T-helper 2 cell treated with Interferon-gamma antibody and Interleukin-4, amounts not matched to agents 5 μg/mL and 100 μg/mL, for 36 hours (primary cell): ENCODE results near the gene LSAMP.

Source experiments
- DNase-seq: peaks from one replicate; pipeline ENCODE4 v3.0.0; 2021; ENCODE audit warnings: low spot score
- H3K27ac Mint-ChIP-seq: one replicate; pipeline ENCODE4 v1.8.0; 2021; ENCODE audit warnings: mild to moderate bottlenecking, mixed read lengths
- H3K27me3 Mint-ChIP-seq: one replicate; pipeline ENCODE4 v1.8.0; 2021; ENCODE audit warnings: low read depth, mixed read lengths
- H3K36me3 Mint-ChIP-seq: one replicate; pipeline ENCODE4 v1.8.0; 2021; ENCODE audit warnings: low read depth, mixed read lengths
- H3K4me1 Mint-ChIP-seq: one replicate; pipeline ENCODE4 v1.8.0; 2021; ENCODE audit warnings: low read depth, mixed read lengths
- H3K4me3 Mint-ChIP-seq: one replicate; pipeline ENCODE4 v1.8.0; 2022; ENCODE audit warnings: mild to moderate bottlenecking, moderate library complexity, mixed read lengths
- H3K9me3 Mint-ChIP-seq: one replicate; pipeline ENCODE4 v1.8.0; 2021; ENCODE audit warnings: mixed read lengths

LSAMP gene

DNA sequence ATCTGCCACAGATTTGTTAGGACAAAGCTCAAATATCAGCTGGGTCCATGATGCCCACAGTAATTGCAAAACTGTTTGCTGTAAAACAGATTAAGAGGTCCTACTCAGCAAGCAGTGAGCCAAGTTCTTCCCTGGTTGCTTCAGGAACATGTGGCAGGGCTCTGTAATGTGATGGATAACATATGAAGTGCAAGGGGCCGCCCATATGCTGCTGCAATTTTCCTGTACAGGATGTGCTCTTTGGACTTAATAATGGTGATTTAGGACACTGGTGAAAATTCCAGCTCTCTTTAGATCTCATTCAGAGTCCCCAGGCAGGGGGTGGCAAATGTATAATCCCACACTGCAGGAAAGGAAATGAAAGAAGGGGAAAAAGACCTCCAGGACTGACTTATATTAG is 289.4 kb downstream of the LSAMP start:
- no peaks in the 10 kb centered on the region for H3K4me1 Mint-ChIP-seq
- DNase-seq = no peak
- no peak overlapping the region for H3K27ac Mint-ChIP-seq
- H3K36me3 Mint-ChIP-seq = no peaks in the 10 kb centered on the region
- no peak overlapping the region for H3K4me3 Mint-ChIP-seq
- H3K27me3 Mint-ChIP-seq = no peaks in the 10 kb centered on the region
- no peaks in the 10 kb centered on the region for H3K9me3 Mint-ChIP-seq

DNA sequence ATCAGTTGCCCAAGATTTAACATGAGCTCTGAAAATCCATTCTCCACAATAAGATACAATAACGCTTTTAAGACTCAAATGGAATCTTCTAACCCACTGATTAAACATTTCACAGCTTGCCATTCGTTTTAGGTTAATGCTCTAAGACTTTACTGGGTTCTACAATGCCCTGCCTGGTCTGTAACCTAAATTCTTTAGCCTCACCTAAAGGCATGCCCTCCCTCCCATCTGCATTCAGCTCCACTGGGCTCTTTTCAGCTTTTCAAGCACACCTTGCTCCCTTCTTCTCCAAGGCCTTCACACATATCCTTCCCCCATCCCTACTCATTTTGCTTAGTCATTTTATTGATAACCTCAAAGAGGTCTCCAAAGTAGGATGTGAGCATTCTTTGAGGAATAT is 290.9 kb downstream of the LSAMP start:
- Mint-ChIP-seq H3K27me3 (no peaks in the 10 kb centered on the region), H3K36me3 (no peaks in the 10 kb centered on the region), H3K4me3 (no peak overlapping the region), H3K9me3 (no peaks in the 10 kb centered on the region), H3K27ac (no peak overlapping the region), H3K4me1 (no peaks in the 10 kb centered on the region)
- no peak for DNase-seq

DNA sequence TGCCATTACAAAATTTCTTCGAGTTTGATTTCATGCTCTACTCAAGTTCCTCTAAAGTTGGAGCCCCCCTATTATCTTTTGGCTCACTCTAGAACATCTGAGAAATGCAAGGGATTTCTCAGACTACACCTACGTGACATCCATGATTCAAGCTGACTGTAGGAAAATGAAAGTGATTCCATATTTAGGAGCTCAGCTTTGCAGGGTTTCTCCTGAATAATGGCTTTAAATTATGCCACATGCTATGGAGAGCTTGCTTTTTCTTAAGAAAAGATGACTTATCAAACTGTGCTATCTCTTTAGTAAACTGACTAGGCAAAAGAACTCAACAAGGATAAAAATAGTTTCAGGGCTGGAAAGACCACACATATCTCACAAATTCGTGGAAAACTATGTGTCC is 292.1 kb downstream of the LSAMP start:
- Mint-ChIP-seq H3K36me3 (no peaks in the 10 kb centered on the region), H3K9me3 (no peaks in the 10 kb centered on the region), H3K27ac (no peak overlapping the region)

DNA sequence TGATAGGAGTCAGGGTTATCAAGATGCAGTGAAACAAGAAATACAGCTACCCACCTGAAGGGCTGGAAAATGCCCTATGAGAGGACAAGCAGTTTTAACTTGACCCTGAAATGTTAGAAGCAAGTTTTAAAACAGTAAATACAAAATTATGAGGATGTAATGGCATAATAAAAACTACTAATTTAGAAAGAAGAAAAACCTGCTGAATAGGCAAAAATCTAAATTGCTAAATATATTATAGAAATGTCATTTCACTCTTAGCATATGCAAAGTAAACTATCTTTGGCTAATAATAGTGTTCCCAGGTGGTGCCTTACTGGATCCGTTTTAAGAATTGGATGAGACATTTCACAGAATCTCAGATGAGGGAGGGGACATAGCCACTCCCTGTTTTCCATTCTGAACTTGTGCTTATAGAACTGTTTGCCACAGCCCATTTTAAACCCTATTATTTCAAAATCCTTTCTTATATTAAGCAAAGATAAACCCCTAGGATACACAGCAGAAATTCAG is 294.6 kb downstream of the LSAMP start:
- H3K9me3 Mint-ChIP-seq = peaks cover 8% of the 10 kb centered on the region
- H3K27ac Mint-ChIP-seq = no peak overlapping the region
- H3K4me1 Mint-ChIP-seq = no peaks in the 10 kb centered on the region
- no peak overlapping the region for H3K4me3 Mint-ChIP-seq
- no peaks in the 10 kb centered on the region for H3K27me3 Mint-ChIP-seq
- DNase-seq = no peak
- no peaks in the 10 kb centered on the region for H3K36me3 Mint-ChIP-seq

More for the DNA sequence above, 292.1 kb downstream of the LSAMP start:
- H3K4me1 Mint-ChIP-seq = no peaks in the 10 kb centered on the region
- no peak overlapping the region for H3K4me3 Mint-ChIP-seq
- no peaks in the 10 kb centered on the region for H3K27me3 Mint-ChIP-seq
- no peak for DNase-seq

DNA sequence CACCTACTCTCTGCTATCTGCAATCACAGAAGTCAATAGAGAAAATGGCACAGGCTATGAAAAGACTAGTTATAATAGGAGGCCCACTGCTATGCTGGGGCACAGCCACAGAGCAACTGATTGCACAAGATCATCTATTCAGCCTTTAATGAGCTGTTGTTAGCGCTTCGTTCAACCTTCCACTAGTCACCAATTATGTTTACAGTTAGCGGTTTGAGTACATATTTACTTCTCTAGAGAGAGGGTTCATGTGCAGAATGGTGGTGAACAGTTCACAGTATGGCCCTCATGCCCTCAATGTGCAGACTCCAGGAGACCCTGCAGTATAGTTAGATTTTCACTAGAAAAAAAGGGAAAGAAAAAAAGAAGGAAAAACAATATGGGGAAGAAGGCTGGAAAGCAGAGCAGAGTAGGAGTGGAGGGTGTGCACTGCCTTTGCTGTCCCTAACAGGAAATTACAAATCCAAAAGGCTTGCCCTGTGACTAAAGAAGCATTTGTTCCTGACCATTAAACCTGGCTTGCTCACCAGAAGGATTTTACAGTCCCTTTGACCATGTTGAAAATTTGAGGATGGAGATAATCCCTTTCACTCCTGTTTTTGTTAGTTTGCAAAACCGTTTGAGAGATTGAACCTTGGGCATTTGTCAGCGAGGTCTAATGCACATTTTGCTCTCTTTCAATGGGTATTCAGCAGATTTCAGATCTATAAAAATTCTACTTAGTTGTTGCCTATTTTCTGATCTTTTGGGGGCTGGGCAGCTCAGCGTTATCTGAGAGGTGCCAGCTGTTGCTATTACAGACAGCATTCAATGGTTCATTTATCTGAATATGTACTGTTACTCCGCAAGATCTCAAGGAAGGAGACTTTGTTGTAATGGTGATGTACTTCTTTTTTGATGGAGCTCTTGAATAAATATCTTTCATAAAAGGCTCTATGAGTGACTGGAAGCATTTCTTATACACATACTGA is 296.1 kb downstream of the LSAMP start:
- DNase-seq = no peak
- Mint-ChIP-seq H3K4me1 (no peaks in the 10 kb centered on the region), H3K36me3 (no peaks in the 10 kb centered on the region), H3K27ac (no peak overlapping the region), H3K27me3 (no peaks in the 10 kb centered on the region), H3K4me3 (no peak overlapping the region), H3K9me3 (peaks cover 8% of the 10 kb centered on the region)

DNA sequence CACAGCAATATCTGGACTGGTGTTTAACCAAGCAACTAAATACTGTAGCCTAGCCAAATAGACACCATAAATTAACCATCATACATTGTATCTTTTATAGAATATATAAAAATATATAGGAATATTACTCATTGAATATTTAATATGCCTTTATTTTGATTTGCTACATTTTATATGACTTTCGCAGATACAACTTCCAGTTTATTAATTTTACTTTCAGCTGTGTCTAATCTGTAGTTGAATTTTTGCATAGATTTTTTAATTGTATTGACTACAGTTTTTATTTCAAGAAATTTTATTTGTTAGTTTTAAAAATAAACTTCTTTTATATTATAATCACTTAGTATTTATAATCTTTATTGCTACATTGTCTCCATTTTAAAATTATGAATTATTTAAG is 299.7 kb downstream of the LSAMP start:
- DNase-seq = no peak
- Mint-ChIP-seq H3K27ac (no peak overlapping the region), H3K36me3 (no peaks in the 10 kb centered on the region), H3K4me3 (no peak overlapping the region), H3K27me3 (no peaks in the 10 kb centered on the region), H3K4me1 (no peaks in the 10 kb centered on the region), H3K9me3 (peaks cover 8% of the 10 kb centered on the region)

DNA sequence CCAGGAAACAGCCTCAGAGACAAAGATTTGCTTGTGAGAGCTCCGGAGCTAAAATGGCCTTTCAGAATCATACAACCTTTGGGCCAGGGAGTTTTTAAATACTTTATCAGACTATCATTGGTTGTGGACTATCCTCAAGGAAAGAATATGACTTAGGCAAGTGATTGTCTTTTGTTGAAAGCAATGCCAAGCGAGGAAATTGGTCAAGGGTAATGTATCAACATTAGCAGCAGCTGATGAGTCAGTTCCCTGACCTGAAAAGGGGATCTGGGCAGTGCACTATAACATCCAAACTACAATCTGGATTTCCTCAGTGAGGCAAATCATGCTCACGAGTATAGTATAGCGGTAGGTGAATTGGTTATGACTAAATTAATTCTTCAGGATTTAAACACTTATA is 303.6 kb downstream of the LSAMP start:
- DNase-seq = no peak
- Mint-ChIP-seq H3K9me3 (peaks cover 8% of the 10 kb centered on the region), H3K4me3 (no peak overlapping the region), H3K36me3 (no peaks in the 10 kb centered on the region), H3K27me3 (no peaks in the 10 kb centered on the region), H3K27ac (no peak overlapping the region), H3K4me1 (no peaks in the 10 kb centered on the region)

DNA sequence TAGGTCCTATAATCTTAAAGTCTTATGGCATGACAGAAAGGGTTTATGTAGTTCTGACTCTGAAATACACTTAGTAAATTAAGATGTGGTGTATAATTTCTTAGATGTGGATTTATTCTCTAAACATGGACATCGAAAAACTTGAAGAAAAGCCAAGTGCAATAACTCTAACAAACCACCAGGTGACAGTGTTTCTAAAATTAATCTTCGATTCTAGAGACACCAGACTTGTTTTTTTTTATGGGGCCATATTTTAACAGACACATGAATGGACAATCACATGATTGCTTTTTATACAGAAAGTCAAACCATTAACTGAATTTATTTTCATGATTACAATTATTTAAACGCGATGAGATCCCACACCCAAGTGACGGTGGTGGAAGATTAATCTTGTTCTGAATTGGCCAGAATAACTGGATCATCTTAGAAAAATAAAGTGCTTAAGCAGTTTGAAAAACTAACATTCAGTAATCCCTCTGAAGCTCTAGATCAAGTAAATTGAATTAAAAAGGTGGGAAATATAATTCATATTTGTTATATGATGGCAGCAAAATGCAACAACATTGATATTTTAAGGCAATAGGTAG is 305.1 kb downstream of the LSAMP start:
- no peak overlapping the region for H3K4me3 Mint-ChIP-seq
- no peaks in the 10 kb centered on the region for H3K9me3 Mint-ChIP-seq
- H3K27ac Mint-ChIP-seq = no peak overlapping the region
- DNase-seq = no peak
- H3K36me3 Mint-ChIP-seq = no peaks in the 10 kb centered on the region
- no peaks in the 10 kb centered on the region for H3K27me3 Mint-ChIP-seq
- H3K4me1 Mint-ChIP-seq = no peaks in the 10 kb centered on the region

DNA sequence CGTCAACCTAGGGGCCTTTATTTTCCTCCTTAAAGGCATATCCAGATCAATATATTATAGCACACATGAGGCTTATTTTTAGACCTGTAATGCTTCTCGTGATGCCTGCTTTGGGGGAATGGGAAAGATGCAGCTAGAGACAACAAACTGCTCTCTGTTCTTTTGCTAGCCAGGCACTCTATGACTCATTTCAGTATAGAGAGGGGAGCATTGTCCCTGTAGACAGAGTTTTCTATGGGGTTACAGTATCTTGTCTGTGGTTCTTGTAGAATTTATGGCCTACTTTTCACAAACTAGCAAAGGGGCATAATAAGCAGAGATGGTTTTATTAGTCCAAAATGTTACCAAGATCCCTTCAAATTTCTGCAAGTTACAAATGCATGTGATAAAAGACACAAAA is 305.6 kb downstream of the LSAMP start:
- Mint-ChIP-seq H3K27me3 (no peaks in the 10 kb centered on the region), H3K27ac (no peak overlapping the region), H3K9me3 (no peaks in the 10 kb centered on the region), H3K4me3 (no peak overlapping the region), H3K36me3 (no peaks in the 10 kb centered on the region), H3K4me1 (no peaks in the 10 kb centered on the region)
- no peak for DNase-seq

DNA sequence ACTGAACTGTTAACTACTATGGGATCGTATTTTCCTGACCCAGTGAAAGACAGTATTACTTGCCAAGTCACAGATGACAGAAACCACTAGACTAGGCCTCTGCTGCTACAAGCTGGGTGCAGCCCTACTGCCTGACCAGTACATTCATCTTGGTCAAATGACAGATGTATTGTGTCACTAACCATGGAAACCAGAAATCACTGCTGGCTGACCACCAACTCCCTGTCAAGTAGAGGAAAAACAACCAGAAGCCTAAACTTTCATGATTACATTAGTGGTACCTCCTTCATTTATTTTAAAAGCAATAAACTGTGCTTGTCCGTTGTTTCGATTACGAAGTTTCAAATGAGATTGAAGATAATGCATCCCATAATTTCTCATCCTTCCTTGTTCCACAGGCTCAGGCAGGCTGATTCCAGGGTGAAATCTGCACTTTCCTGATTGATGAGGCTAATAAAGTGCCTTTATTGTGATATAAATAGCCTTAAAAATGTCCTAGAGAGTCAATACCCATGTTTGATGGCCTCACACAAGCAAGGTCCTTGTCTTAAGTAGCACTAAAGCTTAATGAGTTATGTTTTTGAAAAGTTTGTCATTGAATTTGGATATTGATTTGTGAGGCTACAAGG is 309.7 kb downstream of the LSAMP start:
- no peak overlapping the region for H3K4me3 Mint-ChIP-seq
- no peaks in the 10 kb centered on the region for H3K27me3 Mint-ChIP-seq
- H3K4me1 Mint-ChIP-seq = no peaks in the 10 kb centered on the region
- H3K27ac Mint-ChIP-seq = no peak overlapping the region
- no peaks in the 10 kb centered on the region for H3K9me3 Mint-ChIP-seq
- H3K36me3 Mint-ChIP-seq = no peaks in the 10 kb centered on the region
- no peak for DNase-seq

DNA sequence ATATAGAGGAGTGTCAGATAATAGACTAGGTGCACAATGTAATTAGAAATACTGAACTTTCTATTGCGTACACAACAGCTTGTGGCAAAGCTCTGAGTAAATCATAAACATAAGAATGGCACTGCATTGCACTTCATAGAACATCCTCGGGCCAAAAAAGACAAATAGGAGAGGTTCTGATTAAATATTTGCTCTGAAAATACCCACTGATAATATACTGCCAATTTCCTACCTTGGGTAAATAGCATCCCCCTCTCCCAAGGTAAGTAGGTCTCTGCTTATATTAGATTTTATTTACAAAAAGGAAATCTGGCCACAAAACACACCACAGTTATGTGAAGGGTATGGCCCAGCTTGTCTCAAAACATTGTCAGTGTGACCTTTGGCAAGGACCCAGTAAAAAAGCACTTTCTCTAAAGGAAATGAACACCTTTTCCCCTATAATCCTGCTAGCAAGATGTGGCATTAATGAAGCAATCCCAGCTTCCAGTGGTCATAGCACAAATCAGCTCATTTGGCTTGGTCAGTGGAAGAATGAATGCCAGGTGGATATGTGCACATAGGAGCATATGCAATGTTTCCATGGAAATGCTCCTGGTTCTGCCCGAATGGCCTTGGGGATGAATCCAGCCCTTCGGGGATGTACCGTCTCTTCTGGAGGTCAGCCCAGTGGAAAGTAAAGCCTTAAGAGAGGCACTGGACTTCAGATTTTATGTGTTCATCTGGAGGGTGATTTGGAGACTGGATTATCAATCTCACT is 315.9 kb downstream of the LSAMP start:
- H3K4me1 Mint-ChIP-seq = no peaks in the 10 kb centered on the region
- no peaks in the 10 kb centered on the region for H3K27me3 Mint-ChIP-seq
- no peaks in the 10 kb centered on the region for H3K9me3 Mint-ChIP-seq
- no peaks in the 10 kb centered on the region for H3K36me3 Mint-ChIP-seq
- no peak overlapping the region for H3K27ac Mint-ChIP-seq
- no peak for DNase-seq
- no peak overlapping the region for H3K4me3 Mint-ChIP-seq

DNA sequence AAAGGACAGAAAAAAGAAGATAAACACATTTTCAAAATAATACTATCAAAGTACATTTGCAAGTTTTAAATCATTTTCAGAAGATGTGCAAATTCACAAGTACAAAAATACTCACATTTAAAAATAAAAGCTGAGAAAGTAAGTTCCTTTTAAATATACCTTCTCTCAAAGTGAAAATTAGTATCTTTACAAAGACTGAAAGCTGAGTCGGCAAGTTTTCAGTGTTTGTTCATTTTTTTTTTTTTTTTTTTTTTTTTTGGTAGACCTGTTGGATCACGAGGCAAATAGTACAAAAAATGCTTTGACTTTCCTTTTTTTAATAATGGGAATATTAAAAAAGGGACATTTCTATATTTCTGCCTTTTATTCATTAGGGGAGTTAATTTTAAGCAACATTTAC is 317.8 kb downstream of the LSAMP start:
- DNase-seq = no peak
- no peaks in the 10 kb centered on the region for H3K9me3 Mint-ChIP-seq
- no peaks in the 10 kb centered on the region for H3K36me3 Mint-ChIP-seq
- no peak overlapping the region for H3K4me3 Mint-ChIP-seq
- no peaks in the 10 kb centered on the region for H3K4me1 Mint-ChIP-seq
- no peaks in the 10 kb centered on the region for H3K27me3 Mint-ChIP-seq
- no peak overlapping the region for H3K27ac Mint-ChIP-seq

DNA sequence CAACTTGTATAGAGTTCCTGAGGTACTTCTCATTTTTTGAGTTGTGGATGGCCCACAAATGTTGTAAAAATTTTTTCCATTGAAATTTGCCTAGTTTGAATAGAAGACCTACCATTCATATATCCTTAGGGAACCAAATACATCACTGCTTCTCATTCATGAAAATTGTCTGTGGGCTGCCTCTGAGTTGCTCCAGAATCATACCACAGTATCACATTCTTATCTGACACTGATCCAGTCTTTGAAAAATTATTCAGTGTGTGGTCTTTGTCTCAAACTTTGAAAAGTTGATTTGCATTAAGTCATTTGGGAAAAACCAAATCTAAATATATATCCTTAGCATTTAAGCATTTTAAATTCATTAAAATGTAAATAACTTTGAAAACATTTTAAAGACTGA is 321.1 kb downstream of the LSAMP start:
- no peak overlapping the region for H3K4me3 Mint-ChIP-seq
- H3K27ac Mint-ChIP-seq = no peak overlapping the region
- no peaks in the 10 kb centered on the region for H3K9me3 Mint-ChIP-seq
- no peaks in the 10 kb centered on the region for H3K36me3 Mint-ChIP-seq
- no peaks in the 10 kb centered on the region for H3K4me1 Mint-ChIP-seq
- H3K27me3 Mint-ChIP-seq = no peaks in the 10 kb centered on the region
- no peak for DNase-seq
